Measurements from ENCODE around the gene DCAF4.
"Not testable (repeated sequence)": the region's sequence is repeated elsewhere in the genome, so short reads cannot be mapped to it uniquely, and the experiment has no call there.

DCAF4 gene

DNA sequence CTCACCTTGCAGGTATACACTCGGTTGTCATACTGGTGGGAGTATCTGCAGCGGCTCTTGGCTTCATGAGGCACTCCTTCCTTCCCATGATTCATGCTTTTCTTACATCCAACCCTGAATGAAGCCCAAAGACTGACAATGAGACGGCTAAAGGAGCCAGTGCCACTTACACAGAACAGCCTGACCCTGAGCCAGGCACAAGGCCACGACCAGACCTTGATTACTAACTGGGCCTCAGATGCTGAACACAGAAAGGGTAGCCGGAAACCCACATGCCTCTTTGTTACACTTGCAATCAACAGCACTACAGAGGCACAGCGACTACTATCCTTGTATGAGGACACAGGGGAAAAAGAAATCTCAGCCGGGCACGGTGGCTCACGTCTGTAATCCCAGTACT lies 52.6 kb downstream of the DCAF4 start:
- Histone ChIP-seq H3K27ac (ENCODE audit: low read length) (no peak overlapping the region), H3K9ac (ENCODE audit: low read depth, low read length) (no peak overlapping the region), H3K36me3 (ENCODE audit: insufficient read depth, low read depth, low read length) (peaks cover 38% of the 10 kb centered on the region), H3K4me1 (ENCODE audit: insufficient read depth, low read length) (peaks cover 2% of the 10 kb centered on the region; the same call in 1 of the 2 replicates), H3K27me3 (ENCODE audit: insufficient read depth, low read length) (no peaks in the 10 kb centered on the region), H3K4me3 (ENCODE audit: low read length) (no peak overlapping the region), H3K9me3 (ENCODE audit: insufficient read depth, low read depth, low read length) (no peaks in the 10 kb centered on the region)

DNA sequence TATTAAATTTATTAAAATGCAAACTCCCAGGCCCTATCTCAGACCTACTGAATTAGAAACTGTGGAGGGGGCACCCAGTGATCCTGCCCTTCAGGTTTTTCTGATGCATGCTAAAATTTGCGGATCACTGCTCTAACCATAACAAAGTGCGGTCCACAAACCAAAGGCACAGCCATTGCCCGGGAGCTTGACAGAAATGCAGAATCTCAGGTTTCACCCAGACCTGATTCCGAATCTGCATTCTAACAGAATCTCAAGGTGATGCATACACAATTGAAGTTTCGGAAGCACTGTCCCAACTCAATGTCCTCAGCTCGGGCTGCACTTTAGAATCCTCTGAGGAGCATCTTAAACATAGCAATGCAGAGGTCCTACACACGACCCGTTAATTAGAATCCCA lies 54.6 kb downstream of the DCAF4 start:
- Histone ChIP-seq H3K36me3 (ENCODE audit: insufficient read depth, low read depth, low read length) (peaks cover 19% of the 10 kb centered on the region), H3K9me3 (ENCODE audit: insufficient read depth, low read depth, low read length) (no peaks in the 10 kb centered on the region), H3K27me3 (ENCODE audit: insufficient read depth, low read length) (no peaks in the 10 kb centered on the region), H3K27ac (ENCODE audit: low read length) (no peak overlapping the region), H3K4me3 (ENCODE audit: low read length) (no peak overlapping the region), H3K4me1 (ENCODE audit: insufficient read depth, low read length) (peaks cover 2% of the 10 kb centered on the region; the same call in 1 of the 2 replicates), H3K9ac (ENCODE audit: low read depth, low read length) (no peak overlapping the region)

DNA sequence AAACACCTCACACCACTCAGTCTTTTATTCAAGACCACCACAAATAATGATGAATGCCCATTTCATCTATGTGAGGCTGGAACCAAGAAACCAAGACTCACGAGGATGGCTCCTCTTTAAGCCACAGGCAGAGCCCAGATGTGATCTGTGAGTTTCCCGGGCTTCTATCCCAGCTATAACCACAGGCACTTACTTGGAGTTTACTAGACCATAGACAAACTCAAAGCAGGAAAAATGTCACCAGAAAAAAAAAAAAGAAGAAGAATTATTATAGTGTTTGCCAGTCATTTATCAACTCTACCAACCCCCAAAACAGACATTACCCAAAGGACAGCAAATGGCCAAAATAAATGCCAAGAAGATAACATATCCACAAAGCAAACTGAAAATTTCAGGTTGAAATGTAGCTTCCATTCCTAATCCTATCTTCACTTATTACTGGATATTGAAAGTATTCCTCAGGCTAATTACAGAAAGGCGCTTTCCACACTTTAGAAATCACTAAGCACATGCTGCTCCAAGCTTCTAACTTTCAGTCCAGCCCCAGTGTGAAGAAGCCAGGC lies 56.0 kb downstream of the DCAF4 start:
- Histone ChIP-seq H3K4me3 (ENCODE audit: low read length) (no peak overlapping the region), H3K9ac (ENCODE audit: low read depth, low read length) (no peak overlapping the region), H3K27ac (ENCODE audit: low read length) (no peak overlapping the region), H3K36me3 (ENCODE audit: insufficient read depth, low read depth, low read length) (peaks cover 10% of the 10 kb centered on the region; the same call in 1 of the 2 replicates), H3K9me3 (ENCODE audit: insufficient read depth, low read depth, low read length) (no peaks in the 10 kb centered on the region), H3K4me1 (ENCODE audit: insufficient read depth, low read length) (peaks cover 2% of the 10 kb centered on the region; the same call in 1 of the 2 replicates), H3K27me3 (ENCODE audit: insufficient read depth, low read length) (no peaks in the 10 kb centered on the region)

DNA sequence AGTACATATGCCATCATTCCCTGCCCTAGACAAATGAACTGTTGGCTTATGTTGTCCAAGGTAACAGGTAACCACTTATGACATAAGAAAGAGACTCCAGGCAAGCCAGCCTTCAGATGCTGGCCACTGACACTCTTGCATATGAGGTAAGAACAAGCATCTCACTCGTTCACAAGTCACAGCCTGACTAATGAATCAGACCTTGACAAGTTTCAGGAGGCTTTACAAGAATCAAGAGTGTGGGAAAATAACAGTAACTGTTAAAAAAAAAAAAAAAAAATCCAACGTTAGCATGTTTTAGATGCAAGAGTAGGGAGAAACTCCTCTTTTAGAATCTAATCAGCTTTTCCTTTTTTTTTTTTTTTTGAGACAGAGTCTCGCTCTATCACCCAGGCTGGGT lies 60.0 kb downstream of the DCAF4 start:
- Histone ChIP-seq H3K27ac (ENCODE audit: low read length) (no peak overlapping the region), H3K36me3 (ENCODE audit: insufficient read depth, low read depth, low read length) (peaks cover 4% of the 10 kb centered on the region; the same call in 1 of the 2 replicates), H3K4me1 (ENCODE audit: insufficient read depth, low read length) (no peaks in the 10 kb centered on the region; the same call in 1 of the 2 replicates), H3K9me3 (ENCODE audit: insufficient read depth, low read depth, low read length) (no peaks in the 10 kb centered on the region), H3K27me3 (ENCODE audit: insufficient read depth, low read length) (no peaks in the 10 kb centered on the region), H3K4me3 (ENCODE audit: low read length) (no peak overlapping the region), H3K9ac (ENCODE audit: low read depth, low read length) (no peak overlapping the region)

- no peak overlapping the region for H3K9ac ChIP-seq (ENCODE audit: low read depth, low read length)
- H3K36me3 ChIP-seq (ENCODE audit: insufficient read depth, low read depth, low read length) = peaks cover 4% of the 10 kb centered on the region; the same call in 1 of the 2 replicates
- no peak overlapping the region for H3K27ac ChIP-seq (ENCODE audit: low read length)
- H3K4me3 ChIP-seq (ENCODE audit: low read length) = no peak overlapping the region
- no peaks in the 10 kb centered on the region for H3K27me3 ChIP-seq (ENCODE audit: insufficient read depth, low read length)
- no peaks in the 10 kb centered on the region for H3K9me3 ChIP-seq (ENCODE audit: insufficient read depth, low read depth, low read length)
- no peaks in the 10 kb centered on the region for H3K4me1 ChIP-seq (ENCODE audit: insufficient read depth, low read length)
Measured at GRCh38 chr14:72986857-72987256, 60.6 kb downstream of the DCAF4 start.

GRCh38 chr14:72990171-72990570 lies 63.9 kb downstream of the DCAF4 start:
- no peaks in the 10 kb centered on the region for H3K27me3 ChIP-seq (ENCODE audit: insufficient read depth, low read length)
- no peaks in the 10 kb centered on the region for H3K4me1 ChIP-seq (ENCODE audit: insufficient read depth, low read length)
- peaks cover 10% of the 10 kb centered on the region for H3K36me3 ChIP-seq (ENCODE audit: insufficient read depth, low read depth, low read length)
- no peak overlapping the region for H3K9ac ChIP-seq (ENCODE audit: low read depth, low read length)
- no peak overlapping the region for H3K27ac ChIP-seq (ENCODE audit: low read length)
- H3K9me3 ChIP-seq (ENCODE audit: insufficient read depth, low read depth, low read length) = no peaks in the 10 kb centered on the region
- H3K4me3 ChIP-seq (ENCODE audit: low read length) = no peak overlapping the region

GRCh38 chr14:72996916-72997315 lies 70.7 kb downstream of the DCAF4 start:
- Histone ChIP-seq H3K27me3 (ENCODE audit: insufficient read depth, low read length) (no peaks in the 10 kb centered on the region), H3K36me3 (ENCODE audit: insufficient read depth, low read depth, low read length) (peaks cover 32% of the 10 kb centered on the region), H3K9me3 (ENCODE audit: insufficient read depth, low read depth, low read length) (no peaks in the 10 kb centered on the region), H3K9ac (ENCODE audit: low read depth, low read length) (no peak overlapping the region), H3K4me1 (ENCODE audit: insufficient read depth, low read length) (peaks cover 6% of the 10 kb centered on the region; the same call in 1 of the 2 replicates), H3K27ac (ENCODE audit: low read length) (no peak overlapping the region), H3K4me3 (ENCODE audit: low read length) (no peak overlapping the region)

GRCh38 chr14:72998252-72998903 lies 72.1 kb downstream of the DCAF4 start:
- H3K4me1 ChIP-seq (ENCODE audit: insufficient read depth, low read length) = peaks cover 6% of the 10 kb centered on the region; the same call in 1 of the 2 replicates
- H3K9ac ChIP-seq (ENCODE audit: low read depth, low read length) = no peak overlapping the region
- H3K9me3 ChIP-seq (ENCODE audit: insufficient read depth, low read depth, low read length) = no peaks in the 10 kb centered on the region
- H3K4me3 ChIP-seq (ENCODE audit: low read length) = no peak overlapping the region
- H3K27me3 ChIP-seq (ENCODE audit: insufficient read depth, low read length) = no peaks in the 10 kb centered on the region
- H3K36me3 ChIP-seq (ENCODE audit: insufficient read depth, low read depth, low read length) = peaks cover 22% of the 10 kb centered on the region
- no peak overlapping the region for H3K27ac ChIP-seq (ENCODE audit: low read length)

GRCh38 chr14:72999316-72999715 lies 73.1 kb downstream of the DCAF4 start:
- Histone ChIP-seq H3K9me3 (ENCODE audit: insufficient read depth, low read depth, low read length) (no peaks in the 10 kb centered on the region), H3K27me3 (ENCODE audit: insufficient read depth, low read length) (no peaks in the 10 kb centered on the region), H3K9ac (ENCODE audit: low read depth, low read length) (no peak overlapping the region), H3K36me3 (ENCODE audit: insufficient read depth, low read depth, low read length) (peaks cover 22% of the 10 kb centered on the region), H3K4me3 (ENCODE audit: low read length) (no peak overlapping the region), H3K27ac (ENCODE audit: low read length) (no peak overlapping the region), H3K4me1 (ENCODE audit: insufficient read depth, low read length) (peaks cover 6% of the 10 kb centered on the region; the same call in 1 of the 2 replicates)

DNA sequence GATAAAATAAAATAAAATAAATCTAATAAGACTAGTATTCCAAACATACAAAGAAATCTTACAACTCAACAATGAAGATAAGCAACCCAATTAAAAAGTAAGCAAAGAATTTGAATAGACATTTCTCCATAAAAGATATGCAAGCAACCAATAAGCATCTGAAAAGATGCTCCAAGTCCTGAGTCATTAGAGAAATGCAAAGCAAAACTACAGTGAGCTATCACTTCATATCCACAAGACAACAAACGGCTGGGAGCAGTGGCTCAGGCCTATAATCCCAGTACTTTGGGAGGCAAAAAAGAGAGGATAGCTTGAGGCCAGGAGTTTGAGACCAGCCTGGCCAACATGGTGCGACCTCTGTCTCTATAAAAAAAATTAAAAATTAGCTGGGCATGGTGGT lies 73.8 kb downstream of the DCAF4 start:
- H3K27ac ChIP-seq (ENCODE audit: low read length) = no peak overlapping the region
- H3K36me3 ChIP-seq (ENCODE audit: insufficient read depth, low read depth, low read length) = peaks cover 22% of the 10 kb centered on the region

GRCh38 chr14:73003681-73004080 lies 77.4 kb downstream of the DCAF4 start:
- H3K4me1 ChIP-seq (ENCODE audit: insufficient read depth, low read length) = peaks cover 6% of the 10 kb centered on the region; the same call in 1 of the 2 replicates
- no peaks in the 10 kb centered on the region for H3K9me3 ChIP-seq (ENCODE audit: insufficient read depth, low read depth, low read length)
- H3K27ac ChIP-seq (ENCODE audit: low read length) = no peak overlapping the region
- H3K9ac ChIP-seq (ENCODE audit: low read depth, low read length) = no peak overlapping the region
- no peaks in the 10 kb centered on the region for H3K27me3 ChIP-seq (ENCODE audit: insufficient read depth, low read length)
- H3K36me3 ChIP-seq (ENCODE audit: insufficient read depth, low read depth, low read length) = no peaks in the 10 kb centered on the region
- H3K4me3 ChIP-seq (ENCODE audit: low read length) = no peak overlapping the region

More for the DNA sequence above, 73.8 kb downstream of the DCAF4 start:
- Histone ChIP-seq H3K27me3 (ENCODE audit: insufficient read depth, low read length) (no peaks in the 10 kb centered on the region), H3K9me3 (ENCODE audit: insufficient read depth, low read depth, low read length) (no peaks in the 10 kb centered on the region), H3K9ac (ENCODE audit: low read depth, low read length) (no peak overlapping the region), H3K4me1 (ENCODE audit: insufficient read depth, low read length) (peaks cover 6% of the 10 kb centered on the region; the same call in 1 of the 2 replicates), H3K4me3 (ENCODE audit: low read length) (no peak overlapping the region)

DNA sequence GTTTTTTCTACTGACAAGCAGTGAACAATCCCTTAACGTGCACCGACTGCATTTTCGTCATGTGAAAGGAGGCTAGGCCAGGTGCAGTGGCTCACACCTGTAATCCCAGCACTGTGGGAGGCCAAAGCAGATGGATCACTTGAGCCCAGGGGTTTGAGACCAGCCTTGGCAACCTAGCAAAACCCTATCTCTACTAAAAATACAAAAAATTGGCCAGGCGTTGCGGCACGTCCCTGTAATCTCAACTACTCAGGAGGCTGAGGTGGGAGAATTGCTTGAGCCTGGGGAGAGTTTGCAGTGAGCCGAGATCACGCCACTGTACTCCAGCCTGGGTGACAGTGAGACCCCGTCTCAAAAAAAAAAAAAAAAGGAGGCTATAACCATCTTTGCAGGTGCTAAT lies 78.4 kb downstream of the DCAF4 start:
- H3K4me3 ChIP-seq (ENCODE audit: low read length); H3K27ac ChIP-seq (ENCODE audit: low read length); H3K9me3 ChIP-seq (ENCODE audit: insufficient read depth, low read depth, low read length); H3K27me3 ChIP-seq (ENCODE audit: insufficient read depth, low read length); H3K36me3 ChIP-seq (ENCODE audit: insufficient read depth, low read depth, low read length); H3K9ac ChIP-seq (ENCODE audit: low read depth, low read length); H3K4me1 ChIP-seq (ENCODE audit: insufficient read depth, low read length): not testable (repeated sequence)

Measured in iPS-20b (cell line).